Measurements from ENCODE around the gene MYD88. TPM values are rescaled to one million over a fixed set of nuclear protein-coding genes. Genes with fewer than 3 reads are reported as not detected.

Gene MYD88
- total RNA-seq, 1 experiment from 2014 or later, result 19.2 TPM

DNA sequence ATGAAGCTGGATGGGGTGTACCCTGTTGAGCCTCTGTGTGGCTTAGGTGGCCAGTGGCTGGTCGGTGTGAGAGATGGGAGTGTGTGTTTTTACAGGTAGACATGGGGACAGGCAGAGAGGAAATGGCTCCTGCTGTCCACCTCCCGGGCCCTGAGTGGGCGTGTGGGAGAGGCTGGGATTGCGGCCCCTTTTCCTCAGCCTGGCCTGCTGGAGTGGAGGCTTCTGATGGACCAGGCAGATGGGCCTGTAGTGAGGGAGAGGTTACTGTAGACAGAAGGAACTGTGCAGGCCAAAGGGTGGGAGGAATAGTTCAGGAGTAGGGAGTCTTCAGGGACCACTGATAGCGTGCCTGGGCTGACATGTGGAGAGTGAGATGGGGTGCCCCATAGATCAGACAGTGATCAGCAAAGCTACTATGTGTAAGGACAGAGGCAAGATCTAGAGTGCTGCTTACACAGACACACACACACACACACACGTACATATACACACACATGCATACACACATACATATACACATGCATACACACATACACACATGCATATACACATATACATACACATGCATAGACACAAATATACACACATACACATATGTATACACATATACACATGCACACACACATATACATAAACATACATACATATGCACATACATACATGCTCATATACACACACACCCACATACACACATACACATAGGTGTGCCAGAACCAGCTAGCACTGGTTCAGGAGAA, 28.0 kb upstream of the MYD88 start:
- Mint-ChIP-seq H3K4me1 (no peaks in the 10 kb centered on the region), H3K27me3 (ENCODE audit: low read depth) (no peaks in the 10 kb centered on the region; the same call in 1 of the 2 replicates), H3K36me3 (0 out of 2 replicates have a peak, but pooled peaks cover 4% of the 10 kb centered on the region), H3K9me3 (peaks cover 5% of the 10 kb centered on the region), H3K4me3 (no peak overlapping the region), H3K27ac (no peak overlapping the region)
- TF ChIP-seq, protein P1, sequence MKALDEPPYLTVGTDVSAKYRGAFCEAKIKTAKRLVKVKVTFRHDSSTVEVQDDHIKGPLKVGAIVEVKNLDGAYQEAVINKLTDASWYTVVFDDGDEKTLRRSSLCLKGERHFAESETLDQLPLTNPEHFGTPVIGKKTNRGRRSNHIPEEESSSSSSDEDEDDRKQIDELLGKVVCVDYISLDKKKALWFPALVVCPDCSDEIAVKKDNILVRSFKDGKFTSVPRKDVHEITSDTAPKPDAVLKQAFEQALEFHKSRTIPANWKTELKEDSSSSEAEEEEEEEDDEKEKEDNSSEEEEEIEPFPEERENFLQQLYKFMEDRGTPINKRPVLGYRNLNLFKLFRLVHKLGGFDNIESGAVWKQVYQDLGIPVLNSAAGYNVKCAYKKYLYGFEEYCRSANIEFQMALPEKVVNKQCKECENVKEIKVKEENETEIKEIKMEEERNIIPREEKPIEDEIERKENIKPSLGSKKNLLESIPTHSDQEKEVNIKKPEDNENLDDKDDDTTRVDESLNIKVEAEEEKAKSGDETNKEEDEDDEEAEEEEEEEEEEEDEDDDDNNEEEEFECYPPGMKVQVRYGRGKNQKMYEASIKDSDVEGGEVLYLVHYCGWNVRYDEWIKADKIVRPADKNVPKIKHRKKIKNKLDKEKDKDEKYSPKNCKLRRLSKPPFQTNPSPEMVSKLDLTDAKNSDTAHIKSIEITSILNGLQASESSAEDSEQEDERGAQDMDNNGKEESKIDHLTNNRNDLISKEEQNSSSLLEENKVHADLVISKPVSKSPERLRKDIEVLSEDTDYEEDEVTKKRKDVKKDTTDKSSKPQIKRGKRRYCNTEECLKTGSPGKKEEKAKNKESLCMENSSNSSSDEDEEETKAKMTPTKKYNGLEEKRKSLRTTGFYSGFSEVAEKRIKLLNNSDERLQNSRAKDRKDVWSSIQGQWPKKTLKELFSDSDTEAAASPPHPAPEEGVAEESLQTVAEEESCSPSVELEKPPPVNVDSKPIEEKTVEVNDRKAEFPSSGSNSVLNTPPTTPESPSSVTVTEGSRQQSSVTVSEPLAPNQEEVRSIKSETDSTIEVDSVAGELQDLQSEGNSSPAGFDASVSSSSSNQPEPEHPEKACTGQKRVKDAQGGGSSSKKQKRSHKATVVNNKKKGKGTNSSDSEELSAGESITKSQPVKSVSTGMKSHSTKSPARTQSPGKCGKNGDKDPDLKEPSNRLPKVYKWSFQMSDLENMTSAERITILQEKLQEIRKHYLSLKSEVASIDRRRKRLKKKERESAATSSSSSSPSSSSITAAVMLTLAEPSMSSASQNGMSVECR (CRISPR knock-in tag; IDR thresholded peaks at IDR 0.05; ENCODE audit: borderline replicate concordance), result no peak
- TF ChIP-seq SMAD4 (CRISPR knock-in tag; IDR thresholded peaks at IDR 0.05) (no peak), FOXP1 (CRISPR knock-in tag; IDR thresholded peaks at IDR 0.05; ENCODE audit: borderline replicate concordance) (no peak), HMGA2 (CRISPR knock-in tag; IDR thresholded peaks at IDR 0.05) (no peak), ZNF263 (CRISPR knock-in tag; IDR thresholded peaks at IDR 0.05; ENCODE audit: low read depth) (no peak), OVOL2 (CRISPR knock-in tag; IDR thresholded peaks at IDR 0.05; ENCODE audit: borderline replicate concordance) (no peak)
- TF ChIP-seq, protein P2, sequence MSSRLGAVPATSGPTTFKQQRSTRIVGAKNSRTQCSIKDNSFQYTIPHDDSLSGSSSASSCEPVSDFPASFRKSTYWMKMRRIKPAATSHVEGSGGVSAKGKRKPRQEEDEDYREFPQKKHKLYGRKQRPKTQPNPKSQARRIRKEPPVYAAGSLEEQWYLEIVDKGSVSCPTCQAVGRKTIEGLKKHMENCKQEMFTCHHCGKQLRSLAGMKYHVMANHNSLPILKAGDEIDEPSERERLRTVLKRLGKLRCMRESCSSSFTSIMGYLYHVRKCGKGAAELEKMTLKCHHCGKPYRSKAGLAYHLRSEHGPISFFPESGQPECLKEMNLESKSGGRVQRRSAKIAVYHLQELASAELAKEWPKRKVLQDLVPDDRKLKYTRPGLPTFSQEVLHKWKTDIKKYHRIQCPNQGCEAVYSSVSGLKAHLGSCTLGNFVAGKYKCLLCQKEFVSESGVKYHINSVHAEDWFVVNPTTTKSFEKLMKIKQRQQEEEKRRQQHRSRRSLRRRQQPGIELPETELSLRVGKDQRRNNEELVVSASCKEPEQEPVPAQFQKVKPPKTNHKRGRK (CRISPR knock-in tag; IDR thresholded peaks at IDR 0.05; ENCODE audit: borderline replicate concordance), result no peak
- TF ChIP-seq, protein P3, sequence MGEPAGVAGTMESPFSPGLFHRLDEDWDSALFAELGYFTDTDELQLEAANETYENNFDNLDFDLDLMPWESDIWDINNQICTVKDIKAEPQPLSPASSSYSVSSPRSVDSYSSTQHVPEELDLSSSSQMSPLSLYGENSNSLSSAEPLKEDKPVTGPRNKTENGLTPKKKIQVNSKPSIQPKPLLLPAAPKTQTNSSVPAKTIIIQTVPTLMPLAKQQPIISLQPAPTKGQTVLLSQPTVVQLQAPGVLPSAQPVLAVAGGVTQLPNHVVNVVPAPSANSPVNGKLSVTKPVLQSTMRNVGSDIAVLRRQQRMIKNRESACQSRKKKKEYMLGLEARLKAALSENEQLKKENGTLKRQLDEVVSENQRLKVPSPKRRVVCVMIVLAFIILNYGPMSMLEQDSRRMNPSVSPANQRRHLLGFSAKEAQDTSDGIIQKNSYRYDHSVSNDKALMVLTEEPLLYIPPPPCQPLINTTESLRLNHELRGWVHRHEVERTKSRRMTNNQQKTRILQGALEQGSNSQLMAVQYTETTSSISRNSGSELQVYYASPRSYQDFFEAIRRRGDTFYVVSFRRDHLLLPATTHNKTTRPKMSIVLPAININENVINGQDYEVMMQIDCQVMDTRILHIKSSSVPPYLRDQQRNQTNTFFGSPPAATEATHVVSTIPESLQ (CRISPR knock-in tag; IDR thresholded peaks at IDR 0.05), result no peak
- ChIA-PET CTCF (interaction anchor here (0.6 kb wide), 1 partner anchor 81 kb away, joined by 3 read pairs; the partner anchor contains the start of gene PLCD1), POLR2A (no interaction called here)
- DNase-seq (ENCODE audit: low spot score) (no peak), ATAC-seq (no peak)

DNA sequence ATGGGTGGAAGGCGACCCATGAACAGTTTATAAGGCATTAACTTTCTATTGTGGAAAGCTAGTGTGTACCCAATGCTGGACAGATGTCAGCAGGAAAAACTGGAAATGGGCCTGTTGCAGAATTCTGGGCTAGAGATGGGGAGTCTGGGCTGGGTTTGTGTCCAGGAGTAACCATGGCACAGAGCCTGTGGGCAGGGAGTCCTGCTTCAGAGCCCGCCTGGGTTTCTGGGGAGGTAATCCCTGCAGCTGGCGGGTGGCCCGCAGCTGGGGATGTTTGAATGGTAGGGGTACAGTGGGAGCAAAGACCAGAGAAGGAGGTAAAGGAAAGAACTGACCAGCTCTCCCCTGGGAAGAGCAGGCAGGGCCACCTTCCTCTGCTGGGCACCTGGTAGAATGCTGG, 27.3 kb upstream of the MYD88 start:
- H3K27ac Mint-ChIP-seq, result no peak overlapping the region
- no peaks in the 10 kb centered on the region for H3K9me3 Mint-ChIP-seq
- ATAC-seq, result no peak
- H3K36me3 Mint-ChIP-seq, result no peaks in the 10 kb centered on the region
- TF ChIP-seq RORB (CRISPR knock-in tag; IDR thresholded peaks at IDR 0.05) (no peak), TCF7 (CRISPR knock-in tag; IDR thresholded peaks at IDR 0.05; ENCODE audit: low read depth) (no peak), ESRRA (CRISPR knock-in tag; IDR thresholded peaks at IDR 0.05; ENCODE audit: borderline replicate concordance) (no peak), ETV6 (CRISPR knock-in tag; IDR thresholded peaks at IDR 0.05) (no peak), SMAD3 (CRISPR knock-in tag; IDR thresholded peaks at IDR 0.05; ENCODE audit: borderline replicate concordance) (no peak), FOXJ3 (CRISPR knock-in tag; IDR thresholded peaks at IDR 0.05; ENCODE audit: borderline replicate concordance) (no peak), EMX1 (CRISPR knock-in tag; IDR thresholded peaks at IDR 0.05) (no peak), ELF4 (CRISPR knock-in tag; IDR thresholded peaks at IDR 0.05; ENCODE audit: low read depth) (no peak), FOXP1 (CRISPR knock-in tag; IDR thresholded peaks at IDR 0.05; ENCODE audit: borderline replicate concordance) (no peak), TEAD1 (CRISPR knock-in tag; IDR thresholded peaks at IDR 0.05) (no peak), TEAD4 (CRISPR knock-in tag; IDR thresholded peaks at IDR 0.05) (no peak)
- TF ChIP-seq, protein P4, sequence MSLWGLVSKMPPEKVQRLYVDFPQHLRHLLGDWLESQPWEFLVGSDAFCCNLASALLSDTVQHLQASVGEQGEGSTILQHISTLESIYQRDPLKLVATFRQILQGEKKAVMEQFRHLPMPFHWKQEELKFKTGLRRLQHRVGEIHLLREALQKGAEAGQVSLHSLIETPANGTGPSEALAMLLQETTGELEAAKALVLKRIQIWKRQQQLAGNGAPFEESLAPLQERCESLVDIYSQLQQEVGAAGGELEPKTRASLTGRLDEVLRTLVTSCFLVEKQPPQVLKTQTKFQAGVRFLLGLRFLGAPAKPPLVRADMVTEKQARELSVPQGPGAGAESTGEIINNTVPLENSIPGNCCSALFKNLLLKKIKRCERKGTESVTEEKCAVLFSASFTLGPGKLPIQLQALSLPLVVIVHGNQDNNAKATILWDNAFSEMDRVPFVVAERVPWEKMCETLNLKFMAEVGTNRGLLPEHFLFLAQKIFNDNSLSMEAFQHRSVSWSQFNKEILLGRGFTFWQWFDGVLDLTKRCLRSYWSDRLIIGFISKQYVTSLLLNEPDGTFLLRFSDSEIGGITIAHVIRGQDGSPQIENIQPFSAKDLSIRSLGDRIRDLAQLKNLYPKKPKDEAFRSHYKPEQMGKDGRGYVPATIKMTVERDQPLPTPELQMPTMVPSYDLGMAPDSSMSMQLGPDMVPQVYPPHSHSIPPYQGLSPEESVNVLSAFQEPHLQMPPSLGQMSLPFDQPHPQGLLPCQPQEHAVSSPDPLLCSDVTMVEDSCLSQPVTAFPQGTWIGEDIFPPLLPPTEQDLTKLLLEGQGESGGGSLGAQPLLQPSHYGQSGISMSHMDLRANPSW (CRISPR knock-in tag; conservative IDR thresholded peaks at IDR 0.05; ENCODE audit: low read depth), result no peak
- TF ChIP-seq, protein P5, sequence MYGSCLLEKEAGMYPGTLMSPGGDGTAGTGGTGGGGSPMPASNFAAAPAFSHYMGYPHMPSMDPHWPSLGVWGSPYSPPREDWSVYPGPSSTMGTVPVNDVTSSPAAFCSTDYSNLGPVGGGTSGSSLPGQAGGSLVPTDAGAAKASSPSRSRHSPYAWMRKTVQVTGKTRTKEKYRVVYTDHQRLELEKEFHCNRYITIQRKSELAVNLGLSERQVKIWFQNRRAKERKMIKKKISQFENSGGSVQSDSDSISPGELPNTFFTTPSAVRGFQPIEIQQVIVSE (CRISPR knock-in tag; IDR thresholded peaks at IDR 0.05; ENCODE audit: borderline replicate concordance), result no peak
- POLR2A ChIA-PET, result no interaction called here
- no peak overlapping the region for H3K4me3 Mint-ChIP-seq
- CTCF ChIA-PET, result no interaction called here
- H3K4me1 Mint-ChIP-seq, result no peaks in the 10 kb centered on the region
- peaks cover 6% of the 10 kb centered on the region for H3K27me3 Mint-ChIP-seq (ENCODE audit: low read depth)
- no peak for DNase-seq (ENCODE audit: low spot score)
